Gastrocnemius medialis (tissue), 4 donors: ENCODE results near the gene ARL6IP1. TPM values are rescaled to one million over a fixed set of nuclear protein-coding genes. Genes with fewer than 3 reads are reported as not detected.
A peak's percentile ranks its signal among the peaks of the same experiment; 100 is the strongest.

Experiments used
- ATAC-seq, 2 donors: fragments of 150-250 bp; one replicate each; pipeline ENCODE4 v1.9.1; 2016
- DNase-seq, 2 donors: peaks; one replicate each; pipeline ENCODE4 v3.0.0-alpha.2; 2019
- H3K27ac ChIP-seq, 4 donors: fragments of 200-600 bp; sonication (generic); 1 replicate in 1 of 4; 2 replicates in 3 of 4; pipeline ENCODE4 v1.5.1; 2016 to 2018; ENCODE audit warnings: mild to moderate bottlenecking in 2 of 4, moderate library complexity in 1 of 4
- H3K27me3 ChIP-seq, 3 donors: fragments of 200-600 bp; sonication (generic) in 2 of 3; 1 replicate in 1 of 3; 2 replicates in 2 of 3; pipeline versions ENCODE4 v1.5.1 to v1.6.0; 2016 to 2019; ENCODE audit warnings: mild to moderate bottlenecking in 1 of 3, moderate library complexity in 1 of 3
- H3K36me3 ChIP-seq, 2 donors: fragments of 200-600 bp; sonication (generic) in 1 of 2; one replicate each; pipeline ENCODE4 v1.5.1; 2017 to 2018
- H3K4me1 ChIP-seq, 2 donors: fragments of 200-600 bp; sonication (generic) in 1 of 2; one replicate each; pipeline ENCODE4 v1.5.1; 2016 to 2017; ENCODE audit warnings: mild to moderate bottlenecking in 2 of 2
- H3K4me3 ChIP-seq, 4 donors: fragments of 200-600 bp; sonication (generic) in 3 of 4; 1 replicate in 1 of 4; 2 replicates in 3 of 4; pipeline ENCODE4 v1.5.1; 2016 to 2019; ENCODE audit warnings: mild to moderate bottlenecking in 2 of 4
- H3K9me3 ChIP-seq, 3 donors: fragments of 200-600 bp; sonication (generic) in 2 of 3; 1 replicate in 1 of 3; 2 replicates in 2 of 3; pipeline ENCODE4 v1.5.1; 2016 to 2019
- CTCF ChIP-seq, 5 experiments: fragments of 450-650 bp in 3 of 5; fragments of 200-600 bp in 2 of 5; sonication (generic) in 2 of 5; IDR thresholded peaks in 4 of 5; conservative IDR thresholded peaks in 1 of 5; 1 replicate in 4 of 5; 2 replicates in 1 of 5; pipeline ENCODE4 v1.5.1; 2016 to 2019; ENCODE audit warnings: antibody characterized with exemption in 5 of 5, mild to moderate bottlenecking in 3 of 5, moderate library complexity in 3 of 5
- POLR2A ChIP-seq, 2 donors: fragments of 450-650 bp; IDR thresholded peaks; one replicate each; pipeline ENCODE4 v1.6.1; 2017; ENCODE audit warnings: antibody characterized with exemption in 2 of 2, mild to moderate bottlenecking in 2 of 2, moderate library complexity in 2 of 2
- in situ Hi-C, 4 donors: fragments of 200-750 bp; cut with MboI; loops; one replicate each; pipeline versions ENCODE4 v1.15.0 to v1.8.0; 2017; ENCODE audit warnings: low sequenced_read_pairs in 4 of 4
- intact Hi-C: fragments of 100-400 bp; cut with DNase I; formaldehyde crosslinking; loops from one replicate; pipeline ENCODE4 v1.15.1; 2023; ENCODE audit warnings: low total_unique reads
- total RNA-seq, 4 donors: library from RNA; depleted of rRNA; stranded (reverse); fragments of >200 nt; gene quantifications; one replicate each; pipeline versions ENCODE4 v1.1.0 to v1.2.3, GENCODE V29; 2016

The ARL6IP1 gene
- total RNA-seq, 4 donors from 2014 or later = 25.2 to 40.5 (median 37.5) TPM

GRCh38 chr16:18789515-18789849 is 11.9 kb downstream of the ARL6IP1 start:
- Histone ChIP-seq H3K4me3 (peak overlapping the region; percentile 83 to 98 (median 86)), H3K9me3 (no peaks in the 10 kb centered on the region), H3K36me3 (peaks cover 0 to 69% of the 10 kb centered on the region in 2 donors), H3K27ac (peak overlapping the region; percentile 87 to 96 (median 90)), H3K4me1 (peaks cover 47 to 54% of the 10 kb centered on the region in 2 donors), H3K27me3 (no peaks in the 10 kb centered on the region)
- intact Hi-C loops = loop anchor here (5.0 kb wide), 1 partner anchor 173 kb away; no protein-coding TSS in a partner anchor
- DNase-seq (no peak), ATAC-seq (no peak)
- TF ChIP-seq POLR2A (IDR thresholded peaks at IDR 0.05) (no peak), CTCF (IDR thresholded peaks at IDR 0.05 in 4 of 5, conservative IDR thresholded peaks at IDR 0.05 in 1 of 5) (no peak)
- in situ Hi-C loops = loop anchor here in 2 of 4 donors (25.0 kb wide), 2 partner anchors 273 to 723 kb away; partner anchors contain the start of genes CCP110 (in 1 of the 2), COQ7 (in 1 of the 2) and GDE1 (in 1 of the 2)

DNA sequence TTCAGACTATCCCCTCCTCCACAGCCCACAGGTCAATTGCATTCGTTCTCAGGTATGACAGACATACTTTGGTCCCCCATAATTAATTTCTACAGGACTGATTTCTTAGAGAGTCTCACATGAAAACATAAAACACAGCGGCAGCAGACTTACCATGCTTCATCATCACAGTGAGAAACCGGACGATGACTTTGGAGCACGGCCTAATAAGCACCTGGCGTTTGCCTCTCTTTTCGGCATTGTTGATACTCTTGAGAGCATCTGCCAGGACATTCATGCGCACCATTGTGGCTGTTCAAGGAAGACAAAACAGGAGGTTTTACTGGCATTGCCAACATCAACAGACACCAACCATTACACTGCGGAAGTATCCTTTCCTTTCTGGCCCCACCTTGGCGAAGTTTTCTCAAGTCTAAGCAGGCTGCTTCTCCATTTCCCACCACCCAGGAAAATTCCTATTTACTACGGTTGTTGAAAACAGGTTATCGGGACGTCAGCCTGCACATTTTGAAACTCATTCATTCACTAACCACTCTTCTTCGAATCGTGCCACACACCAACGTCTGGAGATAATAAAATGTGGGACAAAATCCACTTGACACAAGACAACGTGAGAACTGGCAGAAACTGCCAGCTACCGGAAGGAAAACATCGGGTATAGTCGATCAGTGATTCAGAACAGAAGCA is 12.4 kb downstream of the ARL6IP1 start:
- DNase-seq = no peak
- intact Hi-C loops (loop anchor here (5.0 kb wide), 1 partner anchor 173 kb away; no protein-coding TSS in a partner anchor), in situ Hi-C loops (loop anchor here in 2 of 4 donors (25.0 kb wide), 2 partner anchors 273 to 723 kb away; partner anchors contain the start of genes CCP110 (in 1 of the 2), COQ7 (in 1 of the 2) and GDE1 (in 1 of the 2))
- peaks cover 52 to 59% of the 10 kb centered on the region in 2 donors for H3K4me1 ChIP-seq
- ATAC-seq = peak in 1 of 2 donors; percentile 26
- no peak for TF ChIP-seq CTCF (IDR thresholded peaks at IDR 0.05 in 4 of 5, conservative IDR thresholded peaks at IDR 0.05 in 1 of 5)
- no peak for TF ChIP-seq POLR2A (IDR thresholded peaks at IDR 0.05)
- peaks cover 0 to 69% of the 10 kb centered on the region in 2 donors for H3K36me3 ChIP-seq
- no peaks in the 10 kb centered on the region for H3K27me3 ChIP-seq
- peak overlapping the region; percentile 83 to 98 (median 86) for H3K4me3 ChIP-seq
- peak overlapping the region; percentile 87 to 96 (median 90) for H3K27ac ChIP-seq
- H3K9me3 ChIP-seq = no peaks in the 10 kb centered on the region

DNA sequence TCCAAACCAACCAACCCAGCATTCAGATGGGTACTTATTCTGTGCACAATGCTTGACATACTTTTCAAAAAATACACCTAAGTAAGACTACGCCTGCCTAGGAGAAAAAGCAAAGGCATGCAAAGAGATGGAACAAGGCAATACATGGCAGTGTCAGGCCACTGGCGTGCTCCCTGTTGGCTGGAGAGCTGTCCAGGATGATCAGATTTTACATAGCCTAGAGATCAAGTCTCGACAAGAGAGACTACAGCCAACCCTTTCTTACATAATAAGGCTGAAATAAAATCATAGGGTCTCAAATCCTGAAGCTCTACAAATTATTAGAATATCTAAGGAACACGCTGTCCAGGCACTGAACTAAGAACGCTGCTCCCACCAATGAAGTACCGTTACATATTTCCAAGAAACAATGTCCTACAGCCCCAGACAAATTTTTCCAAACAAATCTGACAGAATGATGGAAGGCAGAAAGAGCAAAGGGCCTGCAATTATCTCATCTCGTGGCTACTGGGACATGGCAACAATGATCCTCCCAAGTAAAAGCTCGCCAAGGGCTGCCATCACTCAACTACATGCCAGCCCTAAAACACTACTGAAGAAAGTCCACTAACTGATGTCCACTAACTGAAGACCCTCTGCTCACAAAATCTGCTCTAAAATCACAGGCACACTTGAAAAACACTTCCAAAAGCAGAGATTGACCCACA is 16.3 kb downstream of the ARL6IP1 start:
- intact Hi-C loops = loop anchor here (5.0 kb wide), 1 partner anchor 177 kb away; no protein-coding TSS in a partner anchor
- in situ Hi-C loops = loop anchor here in 2 of 4 donors (25.0 kb wide), 2 partner anchors 277 to 727 kb away; partner anchors contain the start of genes CCP110 (in 1 of the 2), COQ7 (in 1 of the 2) and GDE1 (in 1 of the 2)
- no peaks in the 10 kb centered on the region for H3K27me3 ChIP-seq
- DNase-seq = no peak
- no peak for TF ChIP-seq CTCF (IDR thresholded peaks at IDR 0.05 in 4 of 5, conservative IDR thresholded peaks at IDR 0.05 in 1 of 5)
- TF ChIP-seq POLR2A (IDR thresholded peaks at IDR 0.05) = no peak
- peaks cover 57 to 69% of the 10 kb centered on the region in 2 donors for H3K4me1 ChIP-seq
- H3K9me3 ChIP-seq = no peaks in the 10 kb centered on the region
- ATAC-seq = no peak
- H3K27ac ChIP-seq = peak overlapping the region; percentile 87 to 96 (median 90)
- H3K36me3 ChIP-seq = peaks cover 0 to 61% of the 10 kb centered on the region in 2 donors
- peak overlapping the region in 1 of 4 donors; percentile 2 for H3K4me3 ChIP-seq

DNA sequence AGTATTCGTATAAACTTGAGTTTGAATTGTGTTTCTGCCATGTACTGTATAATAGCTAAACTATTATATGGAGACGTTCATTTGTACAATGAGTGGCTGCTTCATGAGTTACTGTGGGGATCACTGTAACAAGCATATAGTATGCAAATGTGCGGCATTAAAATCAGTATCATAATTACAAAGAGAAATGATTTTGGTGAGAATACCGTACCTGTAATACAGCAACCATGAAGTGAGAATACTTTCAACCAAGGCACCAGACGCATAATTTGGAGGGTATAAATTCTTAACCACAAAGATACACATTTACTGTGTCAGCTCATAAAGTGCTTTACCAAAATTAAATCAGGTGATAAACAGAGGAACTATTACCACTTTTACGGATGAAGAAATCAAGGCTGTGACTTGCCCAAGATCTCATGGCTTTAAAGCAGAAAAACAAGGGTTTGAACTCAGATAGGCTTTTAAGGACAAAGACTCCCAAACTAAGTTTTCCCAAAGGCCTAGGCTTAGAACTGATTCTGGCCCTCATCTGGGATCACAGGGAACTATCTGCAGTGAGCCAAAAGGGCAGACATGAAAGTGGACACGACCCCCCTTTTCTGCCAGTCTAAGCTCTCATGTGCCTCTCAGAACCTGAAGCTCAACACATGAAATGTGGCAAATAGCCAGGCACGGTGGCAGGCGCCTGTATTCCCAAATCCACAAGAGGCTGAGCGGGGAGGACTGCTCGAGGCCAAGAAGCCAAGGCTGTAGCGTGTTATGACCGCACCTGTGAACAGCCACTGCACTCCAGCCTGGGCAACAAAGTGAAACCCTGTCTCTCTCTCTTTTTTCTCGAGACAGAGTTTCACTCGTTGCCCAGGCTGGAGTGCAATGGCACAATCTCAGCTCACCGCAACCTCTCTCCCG is 17.7 kb downstream of the ARL6IP1 start:
- peak overlapping the region; percentile 87 to 96 (median 90) for H3K27ac ChIP-seq
- DNase-seq = peak in 1 of 2 donors; percentile 30
- ATAC-seq = no peak
- no peak overlapping the region for H3K4me3 ChIP-seq
- peaks cover 0 to 61% of the 10 kb centered on the region in 2 donors for H3K36me3 ChIP-seq
- no peak for TF ChIP-seq CTCF (IDR thresholded peaks at IDR 0.05 in 4 of 5, conservative IDR thresholded peaks at IDR 0.05 in 1 of 5)
- no peak for TF ChIP-seq POLR2A (IDR thresholded peaks at IDR 0.05)
- H3K27me3 ChIP-seq = no peaks in the 10 kb centered on the region
- H3K4me1 ChIP-seq = peaks cover 51 to 62% of the 10 kb centered on the region in 2 donors
- in situ Hi-C loops (loop anchor here in 2 of 4 donors (25.0 kb wide), 2 partner anchors 279 to 729 kb away; partner anchors contain the start of genes CCP110 (in 1 of the 2), COQ7 (in 1 of the 2) and GDE1 (in 1 of the 2)), intact Hi-C loops (no loop called here)
- no peaks in the 10 kb centered on the region for H3K9me3 ChIP-seq
